Raji (cell line): Measurements from ENCODE around the gene TXNDC8.

Experiments used
- POLR2A ChIP-seq: IDR thresholded peaks from 2 replicates; pipeline ENCODE4 v1.6.1; 2011; ENCODE audit warnings: low read depth, low read length, control low read depth; ENCODE audit not compliant: insufficient read depth

TXNDC8 gene

DNA sequence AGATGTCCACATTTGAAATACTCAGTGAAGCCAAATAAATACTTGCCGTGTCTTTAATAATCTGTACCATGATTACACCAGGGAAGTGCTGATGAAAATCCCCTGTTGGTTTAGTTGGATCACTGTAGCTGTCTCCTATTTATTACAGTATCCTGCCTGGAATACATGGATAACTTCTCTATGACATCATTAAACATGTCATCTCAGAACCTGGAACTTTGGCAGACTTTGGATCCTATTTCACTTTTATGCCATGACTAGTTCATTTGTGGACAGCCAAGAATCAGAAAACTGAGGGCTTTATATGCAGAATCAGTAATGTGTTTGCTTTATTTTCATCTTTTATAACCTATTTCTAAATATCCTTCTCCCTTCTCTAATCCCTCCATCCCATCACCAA, at the start of gene TXNDC8:
TSS of gene TXNDC8 (minus strand) at position 137 of the 400 bp plus-strand sequence.
- no peak for TF ChIP-seq POLR2A

GRCh38 chr9:110383491-110383890, 45.8 kb upstream of the TXNDC8 start:
- no peak for TF ChIP-seq POLR2A

GRCh38 chr9:110382731-110383130, 45.1 kb upstream of the TXNDC8 start:
- TF ChIP-seq POLR2A: no peak

GRCh38 chr9:110371411-110372007, 33.8 kb upstream of the TXNDC8 start:
- TF ChIP-seq POLR2A: no peak

GRCh38 chr9:110370315-110370714, 32.7 kb upstream of the TXNDC8 start:
- no peak for TF ChIP-seq POLR2A

DNA sequence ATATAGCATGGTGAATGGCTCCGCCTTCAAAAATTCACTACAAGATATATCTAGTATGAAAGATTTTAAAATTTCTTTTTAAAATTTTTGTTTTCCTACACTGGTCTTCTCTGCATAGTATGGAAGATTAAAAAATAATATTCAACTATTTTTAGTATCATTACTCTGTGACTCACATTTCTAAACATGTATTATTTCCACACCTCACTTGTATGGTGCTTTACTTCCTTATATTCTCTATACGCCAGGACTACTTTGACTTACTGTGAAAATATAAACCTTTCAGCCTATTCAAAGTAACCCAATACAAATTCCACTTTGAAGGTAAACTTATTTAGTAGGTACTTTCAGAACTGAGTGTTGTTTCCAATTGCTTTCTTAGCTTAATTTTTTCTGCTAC, 26.8 kb upstream of the TXNDC8 start:
- no peak for TF ChIP-seq POLR2A

GRCh38 chr9:110357505-110357904, 19.8 kb upstream of the TXNDC8 start:
- TF ChIP-seq POLR2A: no peak

- TF ChIP-seq POLR2A: no peak
Measured at GRCh38 chr9:110356639-110357395, 19.2 kb upstream of the TXNDC8 start.

DNA sequence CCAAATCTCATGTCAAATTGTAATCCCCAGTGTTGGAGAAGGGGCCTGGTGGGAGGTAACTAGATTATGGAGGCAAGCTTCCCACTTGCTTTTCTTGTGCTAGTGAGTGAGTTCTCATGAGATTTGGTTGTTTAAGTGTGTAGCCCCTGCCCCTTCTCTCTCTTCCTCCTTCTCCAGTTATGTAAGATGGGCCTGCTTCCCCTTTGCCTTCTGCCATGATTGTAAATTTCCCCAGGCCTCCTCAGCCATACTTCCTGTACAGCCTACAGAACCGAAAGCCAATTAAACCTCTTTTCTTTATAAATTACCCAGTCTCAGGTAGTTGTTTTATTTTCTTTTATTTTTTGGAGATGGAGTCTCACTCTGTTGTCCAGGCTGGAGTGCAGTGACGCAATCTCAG, 18.2 kb upstream of the TXNDC8 start:
- TF ChIP-seq POLR2A: no peak

GRCh38 chr9:110351009-110351467, 13.4 kb upstream of the TXNDC8 start:
- no peak for TF ChIP-seq POLR2A

GRCh38 chr9:110346325-110346724, 8.7 kb upstream of the TXNDC8 start:
- no peak for TF ChIP-seq POLR2A

DNA sequence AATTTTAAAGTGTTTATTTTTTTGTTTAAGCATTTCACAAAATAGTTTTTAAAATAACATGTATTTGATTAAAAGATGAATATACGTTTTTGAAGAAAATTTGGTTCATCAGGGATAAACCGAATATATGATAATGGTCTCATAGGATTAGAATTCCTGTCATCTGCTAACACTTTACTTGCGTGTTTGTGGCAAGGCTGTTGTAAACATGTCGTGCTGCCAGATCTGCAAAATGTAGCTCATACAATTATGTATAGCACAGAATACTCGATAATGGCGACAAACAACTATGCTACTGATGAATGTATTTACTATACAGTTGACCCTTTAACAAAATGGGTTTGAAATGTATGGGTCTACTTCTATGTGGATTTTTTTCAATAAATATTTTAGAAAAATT, 7.2 kb upstream of the TXNDC8 start:
- no peak for TF ChIP-seq POLR2A

DNA sequence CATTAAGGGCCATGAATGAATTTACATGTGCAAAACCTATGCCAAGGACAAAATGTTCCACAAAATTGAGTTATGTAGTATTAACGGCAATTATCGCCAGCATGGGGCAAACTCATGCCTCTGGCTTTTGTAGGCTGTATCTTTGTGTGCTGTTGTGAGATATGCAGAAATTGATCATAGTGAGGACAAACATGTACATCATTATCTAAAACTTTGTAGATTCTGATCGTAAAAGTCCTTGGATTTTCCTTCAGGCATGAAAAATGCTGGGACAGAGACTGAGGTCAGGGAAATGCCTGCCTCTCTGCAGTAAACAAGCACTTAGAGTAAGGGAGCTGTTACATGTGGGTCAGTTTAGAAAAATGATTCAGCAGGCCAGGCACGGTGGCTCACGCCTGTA, 5.9 kb upstream of the TXNDC8 start:
- TF ChIP-seq POLR2A: no peak

- no peak for TF ChIP-seq POLR2A
Measured at GRCh38 chr9:110340306-110340705, 2.6 kb upstream of the TXNDC8 start.

DNA sequence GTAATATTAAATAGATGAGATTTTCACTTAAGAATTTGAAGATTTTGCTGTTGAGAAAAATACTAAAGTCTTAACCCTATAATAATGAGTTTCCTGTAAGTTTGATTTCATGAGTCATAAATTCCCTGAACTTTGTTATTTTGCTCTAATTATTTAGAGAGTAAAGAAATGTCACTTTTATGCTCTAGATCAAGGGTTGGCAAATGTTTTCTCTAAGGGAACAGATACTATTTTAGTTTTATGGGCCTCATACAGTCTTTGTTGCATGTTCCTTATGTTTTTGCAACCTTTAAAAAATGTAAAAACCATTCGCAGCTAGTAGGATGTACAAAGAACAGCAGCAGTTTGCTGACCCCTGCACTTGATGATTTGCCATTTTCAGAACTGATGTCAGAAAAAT, 480 bp upstream of the TXNDC8 start:
- TF ChIP-seq POLR2A: no peak

DNA sequence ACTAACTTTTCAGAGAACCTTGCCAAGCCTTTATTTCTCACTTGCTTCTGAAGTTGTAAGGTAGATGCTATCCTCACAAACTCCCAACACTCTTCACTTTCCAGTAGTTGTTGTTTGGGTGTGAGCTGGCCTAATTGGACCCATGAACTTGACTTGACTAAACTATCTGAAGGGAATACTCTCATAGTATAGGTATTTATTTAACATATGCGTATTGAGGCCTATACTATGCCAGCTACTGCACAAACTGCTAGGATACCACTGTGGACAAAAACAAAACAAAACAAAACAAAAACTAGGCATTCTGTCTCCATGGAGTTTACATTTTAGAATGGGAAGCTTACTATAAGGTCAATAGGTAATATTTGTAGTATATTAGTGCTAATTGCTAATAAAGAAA, 1.3 kb downstream of the TXNDC8 start:
- no peak for TF ChIP-seq POLR2A

GRCh38 chr9:110334871-110335270, 2.8 kb downstream of the TXNDC8 start:
- TF ChIP-seq POLR2A: no peak
